Stimulated activated naive CD8-positive, alpha-beta T cell treated with anti-CD3 and anti-CD28 coated beads, Interleukin-15, Interleukin-2, amounts not matched to agents 100 ng/mL and 50 ng/mL, for 24 hours (primary cell): ENCODE measurements around the gene ARHGEF25.
"Not testable (repeated sequence)": the region's sequence is repeated elsewhere in the genome, so short reads cannot be mapped to it uniquely, and the experiment has no call there.

Source experiments
- H3K27ac Mint-ChIP-seq: one replicate; pipeline ENCODE4 v1.8.0; 2021; ENCODE audit warnings: mild to moderate bottlenecking, mixed read lengths
- H3K27me3 Mint-ChIP-seq: one replicate; pipeline ENCODE4 v1.8.0; 2021; ENCODE audit warnings: mixed read lengths
- H3K36me3 Mint-ChIP-seq: one replicate; pipeline ENCODE4 v1.8.0; 2021; ENCODE audit warnings: low read depth, mixed read lengths
- H3K4me1 Mint-ChIP-seq: one replicate; pipeline ENCODE4 v1.8.0; 2021; ENCODE audit warnings: low read depth, mixed read lengths
- H3K4me3 Mint-ChIP-seq: one replicate; pipeline ENCODE4 v1.8.0; 2021; ENCODE audit warnings: mild to moderate bottlenecking, mixed read lengths
- H3K9me3 Mint-ChIP-seq: one replicate; pipeline ENCODE4 v1.8.0; 2021; ENCODE audit warnings: mixed read lengths

The ARHGEF25 gene

DNA sequence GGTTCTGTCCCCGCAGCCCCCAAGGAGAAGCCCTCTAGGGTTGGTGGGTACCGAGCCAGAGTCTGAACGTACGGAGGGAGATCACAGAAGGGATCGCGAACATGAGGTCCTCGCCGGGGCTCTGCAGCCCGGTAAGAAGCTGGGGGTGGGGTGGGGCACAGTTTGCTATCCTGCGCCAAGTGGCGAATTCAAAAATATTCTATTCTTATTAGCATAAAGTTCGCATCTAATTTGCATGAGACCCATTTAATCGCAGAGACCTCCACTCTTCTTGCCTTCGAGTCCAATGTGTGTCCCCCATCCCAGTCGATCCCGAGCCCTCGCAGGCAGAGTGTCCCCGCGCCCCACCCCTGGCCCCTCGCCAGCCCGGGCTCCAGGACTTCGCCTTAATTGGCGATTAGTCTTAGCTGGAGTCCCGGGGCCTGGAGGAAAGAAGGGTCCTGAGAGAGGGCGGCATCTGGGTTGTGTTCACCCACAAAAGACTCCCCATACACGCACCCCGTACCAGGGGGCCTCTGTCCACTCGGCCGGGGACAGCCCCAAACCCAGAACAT lies 604 bp upstream of the ARHGEF25 start:
- Mint-ChIP-seq H3K9me3 (no peaks in the 10 kb centered on the region), H3K36me3 (no peaks in the 10 kb centered on the region), H3K4me3 (peak overlapping the region; percentile 70), H3K4me1 (peaks cover 21% of the 10 kb centered on the region), H3K27ac (no peak overlapping the region), H3K27me3 (peaks cover 14% of the 10 kb centered on the region)

DNA sequence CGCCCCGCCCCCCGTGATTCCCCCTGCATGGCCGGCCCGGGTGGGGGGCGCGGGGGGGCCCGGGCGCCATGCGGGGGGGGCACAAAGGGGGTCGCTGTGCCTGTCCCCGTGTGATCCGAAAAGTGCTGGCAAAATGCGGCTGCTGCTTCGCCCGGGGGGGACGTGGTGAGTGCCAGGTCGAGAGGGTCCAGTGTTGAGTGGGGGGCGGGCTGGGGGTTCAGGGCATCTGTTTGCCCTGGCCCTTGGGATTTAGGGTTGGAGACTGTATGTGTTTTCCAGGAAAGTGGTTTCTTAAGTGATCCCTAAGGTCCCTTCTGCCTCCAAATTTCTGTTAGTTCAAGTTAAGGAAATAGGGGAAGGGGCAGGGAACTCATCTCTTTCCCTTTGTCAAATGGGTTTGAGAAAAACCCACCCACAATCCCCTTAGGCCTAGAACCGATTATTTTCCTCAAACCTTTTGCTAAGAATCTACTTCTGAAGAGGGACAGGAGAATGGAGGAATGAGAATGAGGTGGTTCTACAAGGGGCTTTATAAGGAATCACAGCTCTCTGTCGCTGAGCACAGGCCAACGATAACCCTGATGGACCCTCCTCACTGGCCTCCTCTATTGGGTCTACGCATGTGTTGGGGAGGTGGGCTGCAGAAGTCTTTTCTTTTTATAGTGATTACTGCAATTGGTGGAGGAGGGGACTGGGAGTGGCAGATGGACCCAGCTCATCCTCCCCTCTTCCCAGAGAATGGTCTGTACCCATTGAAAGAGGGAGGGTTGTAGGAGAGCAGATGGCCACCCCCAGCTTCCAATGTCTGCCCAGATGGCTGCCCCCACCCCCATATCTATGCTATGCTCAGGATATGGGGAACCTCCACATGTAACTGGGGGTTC lies 834 bp downstream of the ARHGEF25 start:
- Mint-ChIP-seq H3K4me1 (peaks cover 14% of the 10 kb centered on the region), H3K27ac (peak overlapping the region; percentile 67), H3K4me3 (peak overlapping the region; percentile 60), H3K36me3 (no peaks in the 10 kb centered on the region), H3K27me3 (peaks cover 14% of the 10 kb centered on the region), H3K9me3 (no peaks in the 10 kb centered on the region)

DNA sequence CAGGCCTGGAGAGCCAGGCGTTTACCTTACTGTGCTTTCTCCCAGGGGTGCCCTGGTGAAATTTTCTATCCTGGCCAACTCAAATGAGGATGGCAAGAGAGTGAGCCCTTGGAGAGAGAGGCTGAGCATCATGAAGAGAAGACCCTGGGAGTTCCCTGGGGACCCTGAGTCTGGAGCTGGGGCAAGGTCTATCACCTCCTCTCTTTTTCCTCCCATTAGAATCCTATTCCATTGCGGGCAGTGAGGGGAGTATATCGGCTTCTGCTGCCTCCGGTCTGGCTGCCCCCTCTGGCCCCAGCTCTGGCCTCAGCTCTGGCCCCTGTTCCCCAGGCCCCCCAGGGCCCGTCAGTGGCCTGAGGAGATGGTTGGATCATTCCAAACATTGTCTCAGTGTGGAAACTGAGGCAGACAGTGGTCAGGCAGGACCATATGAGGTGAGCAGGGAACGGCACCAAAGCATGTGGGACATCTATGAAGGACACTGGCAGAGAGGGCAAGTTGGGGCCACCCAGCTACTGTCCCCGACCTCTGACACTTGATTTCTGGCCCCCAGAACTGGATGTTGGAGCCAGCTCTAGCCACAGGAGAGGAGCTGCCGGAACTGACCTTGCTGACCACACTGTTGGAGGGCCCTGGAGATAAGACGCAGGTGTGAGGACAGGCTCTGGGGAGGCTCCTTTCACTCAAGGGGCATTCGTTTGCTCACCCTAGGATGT lies 1.6 kb downstream of the ARHGEF25 start:
- Mint-ChIP-seq H3K27me3 (peaks cover 20% of the 10 kb centered on the region), H3K4me3 (no peak overlapping the region), H3K4me1 (peaks cover 14% of the 10 kb centered on the region), H3K36me3 (no peaks in the 10 kb centered on the region), H3K27ac (no peak overlapping the region), H3K9me3 (no peaks in the 10 kb centered on the region)

DNA sequence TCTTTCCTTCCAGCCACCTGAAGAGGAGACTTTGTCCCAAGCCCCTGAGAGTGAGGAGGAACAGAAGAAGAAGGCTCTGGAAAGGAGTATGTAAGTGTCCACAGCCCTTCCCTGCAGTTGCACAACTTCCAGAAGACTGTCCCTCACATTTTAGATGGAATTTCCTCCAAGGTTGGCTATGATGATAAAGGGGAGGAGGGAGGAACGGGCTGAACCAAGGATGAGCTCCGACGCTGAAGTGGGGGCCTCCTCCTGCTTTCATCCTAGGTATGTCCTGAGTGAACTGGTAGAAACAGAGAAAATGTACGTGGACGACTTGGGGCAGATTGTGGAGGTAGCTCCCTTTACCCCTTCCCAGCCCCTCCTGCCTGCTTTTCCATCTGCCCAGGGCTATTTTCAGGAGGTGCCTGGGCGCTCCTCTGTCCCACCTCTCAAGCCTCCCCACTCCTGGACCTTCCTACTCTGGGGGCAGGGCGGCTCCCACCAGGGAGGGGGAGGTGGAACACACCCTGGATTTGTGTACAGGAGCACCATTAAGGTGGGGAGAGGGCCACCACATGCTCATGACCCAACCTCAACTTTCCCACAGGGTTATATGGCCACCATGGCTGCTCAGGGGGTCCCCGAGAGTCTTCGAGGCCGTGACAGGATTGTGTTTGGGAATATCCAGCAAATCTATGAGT lies 2.3 kb downstream of the ARHGEF25 start:
- no peaks in the 10 kb centered on the region for H3K36me3 Mint-ChIP-seq
- H3K9me3 Mint-ChIP-seq = no peaks in the 10 kb centered on the region
- peaks cover 14% of the 10 kb centered on the region for H3K4me1 Mint-ChIP-seq
- no peak overlapping the region for H3K4me3 Mint-ChIP-seq
- no peak overlapping the region for H3K27ac Mint-ChIP-seq
- H3K27me3 Mint-ChIP-seq = peaks cover 25% of the 10 kb centered on the region

DNA sequence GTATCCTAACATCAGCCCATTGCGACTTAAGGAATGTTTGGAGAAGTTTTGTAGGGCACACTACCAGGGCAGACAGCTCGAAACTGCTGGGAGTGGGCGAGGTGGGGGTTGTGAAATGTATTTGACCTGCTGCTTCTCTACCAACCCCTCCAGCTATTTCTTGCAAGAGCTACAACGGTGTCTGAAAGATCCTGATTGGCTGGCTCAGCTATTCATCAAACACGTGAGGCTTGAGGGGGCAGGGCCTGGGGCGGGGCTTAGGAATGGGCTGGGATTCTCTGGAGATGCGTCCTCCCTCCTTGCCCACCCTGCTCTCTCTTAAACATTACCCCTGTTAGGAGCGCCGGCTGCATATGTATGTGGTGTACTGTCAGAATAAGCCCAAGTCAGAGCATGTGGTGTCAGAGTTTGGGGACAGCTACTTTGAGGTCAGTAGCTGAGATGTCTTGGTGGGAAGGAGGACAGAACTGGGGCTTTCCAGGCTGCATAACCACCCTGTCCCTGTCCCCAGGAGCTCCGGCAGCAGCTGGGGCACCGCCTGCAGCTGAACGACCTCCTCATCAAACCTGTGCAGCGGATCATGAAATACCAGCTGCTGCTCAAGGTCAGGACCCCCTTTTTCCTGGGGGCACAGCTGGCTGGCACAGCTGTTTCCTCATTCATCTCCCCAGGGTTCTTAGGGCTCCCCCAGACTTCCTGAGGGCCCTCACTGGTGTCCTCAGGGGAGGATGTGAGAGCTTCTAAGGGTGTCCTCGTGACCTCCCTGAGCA lies 3.1 kb downstream of the ARHGEF25 start:
- Mint-ChIP-seq H3K27ac (no peak overlapping the region), H3K9me3 (no peaks in the 10 kb centered on the region), H3K27me3 (peaks cover 32% of the 10 kb centered on the region), H3K36me3 (no peaks in the 10 kb centered on the region), H3K4me3 (no peak overlapping the region), H3K4me1 (peaks cover 14% of the 10 kb centered on the region)

DNA sequence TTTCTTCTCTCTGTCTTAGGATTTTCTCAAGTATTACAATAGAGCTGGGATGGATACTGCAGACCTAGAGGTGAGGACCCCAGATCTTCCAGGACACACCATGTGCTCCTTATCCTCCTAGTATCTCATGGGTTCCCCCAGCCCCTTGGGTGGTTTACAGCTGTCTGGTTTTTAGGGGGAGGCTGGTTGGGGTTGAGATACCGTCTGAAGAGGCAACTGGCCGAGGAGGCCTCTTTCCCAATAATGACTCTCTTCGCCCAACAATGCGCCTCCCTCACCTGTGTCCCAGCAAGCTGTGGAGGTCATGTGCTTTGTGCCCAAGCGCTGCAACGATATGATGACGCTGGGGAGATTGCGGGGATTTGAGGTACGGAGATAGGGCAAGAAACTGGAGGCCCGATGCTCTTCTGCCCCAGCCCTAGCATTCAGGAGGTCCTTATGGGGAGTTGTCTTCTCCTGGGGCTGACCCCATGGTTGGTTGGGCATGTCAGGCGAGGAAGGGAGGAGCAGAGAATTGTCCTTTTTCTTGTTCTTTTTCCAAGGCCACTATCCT lies 3.8 kb downstream of the ARHGEF25 start:
- Mint-ChIP-seq H3K4me1 (peaks cover 14% of the 10 kb centered on the region), H3K27me3 (peaks cover 36% of the 10 kb centered on the region), H3K27ac (no peak overlapping the region), H3K36me3 (no peaks in the 10 kb centered on the region), H3K4me3 (no peak overlapping the region), H3K9me3 (no peaks in the 10 kb centered on the region)

DNA sequence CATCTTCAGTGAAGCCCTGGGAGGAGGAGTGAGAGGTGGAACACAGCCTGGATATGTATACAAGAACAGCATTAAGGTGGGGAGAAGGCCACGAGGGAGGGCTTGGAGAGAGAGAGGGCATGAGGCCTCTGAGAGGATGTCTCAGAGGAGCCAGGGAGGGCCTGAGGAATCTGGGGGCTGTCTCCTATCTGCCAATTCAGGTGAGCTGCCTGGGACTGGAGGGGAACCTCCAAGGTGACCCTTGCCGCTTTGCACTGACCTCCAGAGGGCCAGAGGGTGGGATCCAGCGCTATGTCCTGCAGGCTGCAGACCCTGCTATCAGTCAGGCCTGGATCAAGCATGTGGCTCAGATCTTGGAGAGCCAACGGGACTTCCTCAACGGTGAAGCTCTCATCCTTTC lies 4.4 kb downstream of the ARHGEF25 start:
- Mint-ChIP-seq H3K27me3 (peaks cover 38% of the 10 kb centered on the region), H3K4me3 (no peak overlapping the region)

DNA sequence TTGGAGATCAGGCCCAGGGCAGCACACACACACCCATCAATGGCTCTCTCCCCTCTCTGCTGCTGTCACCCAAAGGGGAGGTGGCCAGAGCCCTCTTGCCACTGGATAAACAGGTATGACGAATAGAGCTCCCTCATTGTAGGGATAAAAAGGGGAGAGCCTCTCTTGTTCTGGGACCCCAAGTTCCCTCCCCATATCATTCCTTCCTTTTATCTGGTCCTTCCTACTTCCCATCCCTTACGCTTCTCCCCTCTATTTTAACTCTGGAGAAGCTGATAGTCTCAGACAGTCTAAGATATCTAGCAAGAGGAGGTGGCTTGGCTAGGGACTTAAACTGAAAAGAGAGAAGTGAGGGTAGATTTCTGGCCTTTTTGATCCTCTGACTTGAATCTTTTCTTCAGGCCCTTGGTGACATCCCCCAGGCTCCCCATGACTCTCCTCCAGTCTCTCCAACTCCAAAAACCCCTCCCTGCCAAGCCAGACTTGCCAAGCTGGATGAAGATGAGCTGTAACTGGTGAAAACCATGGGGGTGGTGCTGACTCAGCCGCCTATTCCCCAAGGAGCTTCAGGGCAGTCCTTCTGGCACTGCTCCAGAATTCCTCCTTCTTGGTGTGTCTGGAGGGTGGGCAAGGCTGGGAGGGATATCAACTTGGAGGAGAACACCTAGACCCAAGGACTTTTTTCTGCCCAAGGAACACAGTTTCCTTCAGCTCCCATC lies 5.3 kb downstream of the ARHGEF25 start:
- Mint-ChIP-seq H3K4me1 (peaks cover 20% of the 10 kb centered on the region), H3K9me3 (no peaks in the 10 kb centered on the region), H3K4me3 (no peak overlapping the region), H3K27me3 (peaks cover 47% of the 10 kb centered on the region), H3K27ac (no peak overlapping the region), H3K36me3 (no peaks in the 10 kb centered on the region)

More for the DNA sequence above, 4.4 kb downstream of the ARHGEF25 start:
- Mint-ChIP-seq H3K36me3 (no peaks in the 10 kb centered on the region), H3K9me3 (no peaks in the 10 kb centered on the region), H3K4me1 (peaks cover 15% of the 10 kb centered on the region), H3K27ac (no peak overlapping the region)

DNA sequence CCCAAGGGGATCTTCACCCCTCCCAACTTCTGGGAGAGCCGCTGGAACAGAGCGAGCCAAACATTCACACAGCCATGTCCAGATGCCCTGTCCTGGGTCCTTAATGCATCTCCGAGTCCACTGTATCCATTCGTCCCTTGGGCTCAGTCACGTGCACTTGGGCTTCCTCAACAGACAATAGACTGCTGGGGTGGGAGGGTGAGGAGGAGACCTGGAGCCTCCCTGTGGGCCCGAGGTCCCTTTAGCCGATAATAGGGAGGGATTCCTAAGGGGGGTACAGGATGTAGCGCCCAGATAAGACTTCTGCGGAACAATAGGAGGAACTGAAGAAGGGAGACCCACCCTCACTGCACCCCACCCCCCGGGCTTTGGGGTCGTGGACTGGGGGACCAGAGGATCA lies 6.7 kb downstream of the ARHGEF25 start:
- no peaks in the 10 kb centered on the region for H3K9me3 Mint-ChIP-seq
- peaks cover 29% of the 10 kb centered on the region for H3K4me1 Mint-ChIP-seq
- peaks cover 54% of the 10 kb centered on the region for H3K27me3 Mint-ChIP-seq
- no peak overlapping the region for H3K4me3 Mint-ChIP-seq
- no peak overlapping the region for H3K27ac Mint-ChIP-seq
- H3K36me3 Mint-ChIP-seq = no peaks in the 10 kb centered on the region

DNA sequence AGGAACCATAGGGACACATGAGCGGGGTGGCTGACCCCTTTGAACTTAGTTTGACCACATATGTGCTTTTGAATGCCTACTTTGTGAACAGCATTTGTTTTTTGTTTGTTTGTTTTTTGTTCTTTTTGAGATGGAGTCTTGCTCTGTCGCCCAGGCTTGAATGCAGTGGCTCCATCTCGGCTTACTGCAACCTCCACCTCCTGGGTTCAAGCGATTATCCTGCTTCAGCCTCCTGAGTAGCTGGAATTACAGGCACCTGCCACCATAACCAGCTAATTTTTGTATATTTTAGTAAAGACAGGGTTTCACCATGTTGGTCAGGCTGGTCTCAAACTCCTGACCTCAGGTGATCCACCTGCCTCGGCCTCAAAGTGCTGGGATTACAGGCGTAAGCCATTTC lies 7.2 kb downstream of the ARHGEF25 start:
- H3K4me3 Mint-ChIP-seq, H3K27ac Mint-ChIP-seq, H3K9me3 Mint-ChIP-seq, H3K36me3 Mint-ChIP-seq: not testable (repeated sequence)
- peaks cover 59% of the 10 kb centered on the region for H3K27me3 Mint-ChIP-seq
- peaks cover 29% of the 10 kb centered on the region for H3K4me1 Mint-ChIP-seq

DNA sequence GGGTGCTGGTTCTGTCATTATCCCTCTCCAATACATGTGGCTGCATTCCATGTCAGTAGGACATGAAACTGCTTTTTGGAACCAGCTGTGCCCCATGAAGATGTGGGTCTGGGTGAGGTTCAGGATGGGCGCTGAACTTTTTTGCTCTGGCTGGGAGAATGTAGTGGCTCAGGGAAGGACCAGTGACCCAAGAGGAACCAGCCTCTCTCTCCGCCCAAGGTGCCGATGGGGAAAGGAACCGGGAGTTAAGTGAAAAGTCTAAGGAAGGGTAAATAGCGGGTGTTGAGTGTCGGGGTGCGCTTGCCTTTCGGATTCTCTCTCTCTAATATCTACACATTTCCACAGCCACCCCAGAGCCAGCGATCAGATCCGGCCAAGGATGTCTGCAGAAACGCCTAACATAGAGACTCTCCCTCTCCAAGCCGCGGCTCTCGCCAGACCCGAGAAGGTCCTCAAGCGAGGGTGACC lies 7.8 kb downstream of the ARHGEF25 start:
- H3K9me3 Mint-ChIP-seq = no peaks in the 10 kb centered on the region
- no peaks in the 10 kb centered on the region for H3K36me3 Mint-ChIP-seq
- H3K27me3 Mint-ChIP-seq = peaks cover 65% of the 10 kb centered on the region
- H3K4me1 Mint-ChIP-seq = peaks cover 28% of the 10 kb centered on the region
- no peak overlapping the region for H3K4me3 Mint-ChIP-seq
- no peak overlapping the region for H3K27ac Mint-ChIP-seq

DNA sequence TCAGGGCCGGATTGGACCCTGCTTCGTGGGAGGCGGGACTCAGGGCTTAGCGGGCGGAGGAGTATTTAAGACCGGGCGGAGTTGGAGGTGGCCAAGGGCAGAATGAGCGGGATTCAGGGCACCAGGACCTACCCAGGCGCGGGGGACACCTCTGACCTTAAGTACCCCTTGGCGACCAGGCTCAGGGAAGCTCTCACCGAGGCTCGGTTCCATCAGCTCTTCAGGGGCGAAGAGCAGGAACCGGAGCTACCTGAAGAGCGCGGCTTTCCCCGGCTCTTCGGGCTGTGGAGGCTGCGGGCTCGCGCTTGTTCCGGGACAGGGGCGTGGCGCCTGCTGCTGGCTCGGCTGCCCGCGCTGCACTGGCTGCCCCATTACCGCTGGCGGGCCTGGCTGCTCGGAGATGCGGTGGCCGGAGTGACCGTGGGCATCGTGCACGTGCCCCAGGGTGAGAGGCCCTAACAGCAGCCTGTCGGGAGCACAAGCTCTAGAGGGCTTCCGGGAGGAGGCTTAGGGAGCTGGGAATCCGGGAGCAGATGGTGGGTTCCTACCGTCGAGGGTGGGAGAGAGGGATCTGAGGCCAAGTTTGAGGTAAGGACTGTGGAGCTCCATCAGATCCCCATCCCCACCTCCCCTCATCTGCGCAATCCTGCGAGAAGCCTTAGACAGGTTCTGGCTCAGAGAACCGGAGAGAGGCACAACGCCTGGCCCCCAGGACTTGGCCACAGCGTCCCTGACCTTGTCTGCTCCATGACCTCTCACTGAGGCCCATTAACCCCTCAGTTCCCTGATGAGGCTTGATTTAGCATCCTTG lies 8.4 kb downstream of the ARHGEF25 start:
- no peaks in the 10 kb centered on the region for H3K36me3 Mint-ChIP-seq
- no peak overlapping the region for H3K4me3 Mint-ChIP-seq
- H3K27me3 Mint-ChIP-seq = peaks cover 68% of the 10 kb centered on the region
- H3K4me1 Mint-ChIP-seq = peaks cover 23% of the 10 kb centered on the region
- no peak overlapping the region for H3K27ac Mint-ChIP-seq
- no peaks in the 10 kb centered on the region for H3K9me3 Mint-ChIP-seq
